Osteocyte (in vitro differentiated cells): ENCODE results near the gene ITSN2. TPM values are rescaled to one million over a fixed set of nuclear protein-coding genes. Genes with fewer than 3 reads are reported as not detected.
"Not testable (repeated sequence)": the region's sequence is repeated elsewhere in the genome, so short reads cannot be mapped to it uniquely, and the experiment has no call there.

ENCODE experiments used
- DNase-seq: peaks from one replicate; pipeline ENCODE4 v3.0.0; 2021; ENCODE audit warnings: mixed read lengths; ENCODE audit not compliant: unreplicated experiment; ENCODE audit errors: extremely low spot score
- H3K27ac Mint-ChIP-seq: one replicate; pipeline ENCODE4 v1.8.0; 2021; ENCODE audit warnings: mild to moderate bottlenecking, mixed read lengths; ENCODE audit not compliant: unreplicated experiment
- H3K27me3 Mint-ChIP-seq: one replicate; pipeline ENCODE4 v1.8.0; 2021; ENCODE audit warnings: mixed read lengths; ENCODE audit not compliant: unreplicated experiment
- H3K36me3 Mint-ChIP-seq: one replicate; pipeline ENCODE4 v1.8.0; 2021; ENCODE audit warnings: mixed read lengths; ENCODE audit not compliant: unreplicated experiment
- H3K4me1 Mint-ChIP-seq: one replicate; pipeline ENCODE4 v1.8.0; 2021; ENCODE audit warnings: mixed read lengths; ENCODE audit not compliant: unreplicated experiment
- H3K4me3 Mint-ChIP-seq: one replicate; pipeline ENCODE4 v1.8.0; 2021; ENCODE audit warnings: mild to moderate bottlenecking, moderate library complexity, mixed read lengths; ENCODE audit not compliant: unreplicated experiment
- H3K9me3 Mint-ChIP-seq: one replicate; pipeline ENCODE4 v1.8.0; 2021; ENCODE audit warnings: mixed read lengths; ENCODE audit not compliant: unreplicated experiment
- total RNA-seq: library from RNA; stranded (reverse); gene quantifications from 2 replicates; pipeline ENCODE4 v1.2.1, GENCODE V29; 2021
- TF ChIP-seq, protein P1 (sequence below): fragments of 200-600 bp; sonication (generic); IDR thresholded peaks from 2 replicates; pipeline ENCODE4 v1.5.0; 2021; ENCODE audit warnings: antibody characterized with exemption, mild to moderate bottlenecking, moderate library complexity

The ITSN2 gene
- total RNA-seq, 1 donor from 2014 or later, result 32.1 TPM

DNA sequence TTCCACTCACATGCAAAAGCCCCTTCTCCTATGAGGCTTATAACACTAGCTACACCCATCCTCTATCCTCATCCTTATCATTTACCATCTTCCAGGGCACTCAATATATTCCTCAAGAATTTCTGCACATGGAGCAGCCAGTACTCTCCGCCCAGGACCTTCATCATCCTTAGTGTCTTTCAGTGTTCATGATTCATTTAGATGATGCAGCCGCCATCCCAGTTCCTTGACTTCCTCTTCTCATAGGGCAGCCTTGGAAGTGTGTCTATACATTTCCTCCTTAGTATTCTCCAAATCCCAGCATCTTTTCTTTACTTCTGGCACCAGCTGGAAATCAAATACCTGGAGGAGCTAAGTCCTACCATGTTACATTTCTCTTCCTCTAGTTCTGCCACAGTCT is 3.0 kb upstream of the ITSN2 start:
- TF ChIP-seq, protein P1, sequence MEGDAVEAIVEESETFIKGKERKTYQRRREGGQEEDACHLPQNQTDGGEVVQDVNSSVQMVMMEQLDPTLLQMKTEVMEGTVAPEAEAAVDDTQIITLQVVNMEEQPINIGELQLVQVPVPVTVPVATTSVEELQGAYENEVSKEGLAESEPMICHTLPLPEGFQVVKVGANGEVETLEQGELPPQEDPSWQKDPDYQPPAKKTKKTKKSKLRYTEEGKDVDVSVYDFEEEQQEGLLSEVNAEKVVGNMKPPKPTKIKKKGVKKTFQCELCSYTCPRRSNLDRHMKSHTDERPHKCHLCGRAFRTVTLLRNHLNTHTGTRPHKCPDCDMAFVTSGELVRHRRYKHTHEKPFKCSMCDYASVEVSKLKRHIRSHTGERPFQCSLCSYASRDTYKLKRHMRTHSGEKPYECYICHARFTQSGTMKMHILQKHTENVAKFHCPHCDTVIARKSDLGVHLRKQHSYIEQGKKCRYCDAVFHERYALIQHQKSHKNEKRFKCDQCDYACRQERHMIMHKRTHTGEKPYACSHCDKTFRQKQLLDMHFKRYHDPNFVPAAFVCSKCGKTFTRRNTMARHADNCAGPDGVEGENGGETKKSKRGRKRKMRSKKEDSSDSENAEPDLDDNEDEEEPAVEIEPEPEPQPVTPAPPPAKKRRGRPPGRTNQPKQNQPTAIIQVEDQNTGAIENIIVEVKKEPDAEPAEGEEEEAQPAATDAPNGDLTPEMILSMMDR, result no peak
- Mint-ChIP-seq H3K9me3 (no peaks in the 10 kb centered on the region), H3K27ac (no peak overlapping the region), H3K4me1 (peaks cover 35% of the 10 kb centered on the region), H3K4me3 (no peak overlapping the region), H3K36me3 (no peaks in the 10 kb centered on the region), H3K27me3 (no peaks in the 10 kb centered on the region)
- DNase-seq, result no peak

DNA sequence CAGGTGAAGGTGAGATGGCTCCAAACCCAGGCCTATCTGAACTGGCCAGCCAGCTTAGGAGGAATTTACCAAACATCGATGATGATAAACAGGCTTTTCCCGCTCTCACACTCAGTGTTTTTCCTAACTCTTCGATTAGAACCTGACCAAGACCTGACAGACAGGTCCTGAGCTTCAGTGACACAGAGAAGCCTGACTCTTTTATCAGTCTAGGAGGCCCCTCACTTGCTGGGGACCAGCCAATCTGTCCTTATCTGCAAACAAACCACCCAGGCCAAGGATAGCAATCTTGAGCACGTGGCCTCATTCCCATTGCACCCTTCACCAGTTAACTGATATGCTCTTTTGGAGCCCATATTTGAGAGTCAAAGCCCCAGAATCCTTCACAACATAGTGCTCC is 1.9 kb upstream of the ITSN2 start:
- Mint-ChIP-seq H3K4me3 (peak overlapping the region; percentile 10), H3K27me3 (no peaks in the 10 kb centered on the region), H3K36me3 (no peaks in the 10 kb centered on the region), H3K4me1 (peaks cover 41% of the 10 kb centered on the region), H3K9me3 (no peaks in the 10 kb centered on the region), H3K27ac (peak overlapping the region; percentile 27)
- TF ChIP-seq, protein P1, result no peak
- DNase-seq, result no peak

- Mint-ChIP-seq H3K4me1 (peaks cover 40% of the 10 kb centered on the region), H3K4me3 (peak overlapping the region; percentile 77), H3K9me3 (no peaks in the 10 kb centered on the region), H3K27ac (peak overlapping the region; percentile 91), H3K36me3 (no peaks in the 10 kb centered on the region), H3K27me3 (no peaks in the 10 kb centered on the region)
- TF ChIP-seq, protein P1, result no peak
- DNase-seq, result no peak
Measured at GRCh38 chr2:24360963-24361330, 611 bp upstream of the ITSN2 start.

DNA sequence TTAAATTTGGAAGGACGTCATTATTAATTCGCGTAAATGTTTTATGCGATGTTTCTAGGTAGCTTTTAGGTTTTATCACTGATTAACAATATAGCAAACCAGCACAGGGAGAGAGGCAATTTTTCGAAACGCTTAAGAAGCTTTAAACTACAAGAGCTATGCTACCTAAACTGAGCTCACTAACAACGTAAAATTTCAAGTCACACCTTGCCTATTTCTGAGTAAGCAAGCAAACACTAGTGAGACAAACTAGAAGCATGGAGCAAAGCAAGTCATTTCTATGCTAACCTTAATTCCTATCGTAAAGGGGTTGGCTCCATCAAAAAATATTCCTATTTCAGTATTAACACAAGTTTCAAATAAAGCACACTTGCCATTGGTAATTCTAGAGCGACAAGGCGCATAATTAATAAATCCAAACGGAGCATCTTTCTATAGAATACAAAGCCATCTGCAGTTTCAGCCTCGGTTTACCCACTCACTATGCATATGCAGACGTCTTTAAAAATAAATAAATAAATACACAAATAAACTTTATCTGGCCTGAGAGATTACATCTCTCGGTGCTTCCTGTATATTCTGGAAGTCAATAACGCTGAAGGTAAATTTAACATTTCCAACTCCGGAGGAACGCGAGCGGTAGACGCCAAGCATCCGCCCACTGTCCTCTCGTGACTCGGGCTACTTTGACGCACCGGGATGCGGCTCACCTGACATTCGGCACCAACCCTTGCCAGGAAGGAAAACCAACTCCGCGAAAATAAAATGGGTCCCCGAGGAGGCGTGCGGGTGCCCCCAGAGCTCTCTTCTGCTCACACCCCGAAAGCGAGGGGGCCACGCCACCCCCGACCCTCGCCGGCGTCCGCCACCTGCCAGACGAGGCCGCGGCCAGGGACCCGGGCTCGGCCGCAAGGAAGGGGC is 947 bp downstream of the ITSN2 start:
- DNase-seq, result no peak
- TF ChIP-seq, protein P1, result no peak
- Mint-ChIP-seq H3K4me1 (peaks cover 34% of the 10 kb centered on the region), H3K27me3 (no peaks in the 10 kb centered on the region), H3K9me3 (no peaks in the 10 kb centered on the region), H3K27ac (peak overlapping the region; percentile 74), H3K36me3 (no peaks in the 10 kb centered on the region), H3K4me3 (peak overlapping the region; percentile 79)

- not testable (repeated sequence) for H3K27me3 Mint-ChIP-seq, H3K36me3 Mint-ChIP-seq, H3K9me3 Mint-ChIP-seq, H3K4me3 Mint-ChIP-seq, H3K27ac Mint-ChIP-seq, DNase-seq
- peaks cover 36% of the 10 kb centered on the region for H3K4me1 Mint-ChIP-seq
Measured at GRCh38 chr2:24357767-24358166, 2.6 kb downstream of the ITSN2 start.

DNA sequence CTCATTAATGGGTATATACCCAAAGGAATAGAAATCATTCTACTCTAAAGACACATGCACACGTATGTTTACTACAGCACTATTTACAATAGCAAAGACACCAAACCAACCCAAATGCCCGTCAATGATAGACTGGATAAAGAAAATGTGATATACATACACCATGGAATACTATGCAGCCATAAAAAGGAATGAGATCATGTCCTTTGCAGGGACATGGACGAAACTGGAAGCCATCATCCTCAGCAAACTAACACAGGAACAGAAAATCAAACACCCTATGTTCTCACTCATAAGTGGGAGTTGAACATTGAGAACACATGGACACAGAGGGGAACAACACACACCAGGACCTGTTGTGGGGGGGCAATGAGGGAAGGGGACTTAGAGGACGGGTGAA is 3.2 kb downstream of the ITSN2 start:
- not testable (repeated sequence) for H3K4me3 Mint-ChIP-seq, H3K36me3 Mint-ChIP-seq, H3K9me3 Mint-ChIP-seq, H3K27ac Mint-ChIP-seq, H3K27me3 Mint-ChIP-seq, DNase-seq
- H3K4me1 Mint-ChIP-seq, result peaks cover 42% of the 10 kb centered on the region
